WTC11 (cell line): ENCODE data around the gene ZFYVE28.

Source experiments
- ATF1 ChIP-seq: sonication (generic); formaldehyde crosslinking; IDR thresholded peaks from 2 replicates; pipeline ENCODE4 v1.8.1; 2023; ENCODE audit warnings: mild to moderate bottlenecking, moderate library complexity, missing genetic modification reagents
- CREM ChIP-seq: sonication (generic); formaldehyde crosslinking; IDR thresholded peaks from 2 replicates; pipeline ENCODE4 v1.8.1; 2022; ENCODE audit warnings: mild to moderate bottlenecking, missing genetic modification reagents, moderate library complexity
- CTCF ChIP-seq: fragments of 200-600 bp; IDR thresholded peaks from 2 replicates; pipeline ENCODE4 v1.8.0; 2022; ENCODE audit warnings: antibody characterized with exemption
- E2F5 ChIP-seq: sonication (generic); formaldehyde crosslinking; IDR thresholded peaks from 2 replicates; pipeline ENCODE4 v1.8.1; 2022; ENCODE audit warnings: mild to moderate bottlenecking, moderate library complexity, missing genetic modification reagents
- ETV6 ChIP-seq: sonication (generic); formaldehyde crosslinking; IDR thresholded peaks from 2 replicates; pipeline ENCODE4 v1.8.1; 2022; ENCODE audit warnings: mild to moderate bottlenecking, missing genetic modification reagents
- FOXJ3 ChIP-seq: sonication (generic); formaldehyde crosslinking; IDR thresholded peaks from 2 replicates; pipeline ENCODE4 v1.9.0; 2021; ENCODE audit warnings: missing genetic modification reagents, mild to moderate bottlenecking, borderline replicate concordance
- MAX ChIP-seq: sonication (generic); formaldehyde crosslinking; IDR thresholded peaks from 2 replicates; pipeline ENCODE4 v1.8.0; 2022; ENCODE audit warnings: mild to moderate bottlenecking, missing genetic modification reagents
- MLX ChIP-seq: sonication (generic); formaldehyde crosslinking; IDR thresholded peaks from 2 replicates; pipeline ENCODE4 v1.8.1; 2023; ENCODE audit warnings: mild to moderate bottlenecking, missing genetic modification reagents, moderate library complexity
- NR3C1 ChIP-seq: sonication (generic); formaldehyde crosslinking; conservative IDR thresholded peaks from 2 replicates; pipeline ENCODE4 v1.8.1; 2023; ENCODE audit warnings: low read depth, mild to moderate bottlenecking, missing genetic modification reagents
- SMAD4 ChIP-seq: sonication (generic); formaldehyde crosslinking; IDR thresholded peaks from 2 replicates; pipeline ENCODE4 v1.8.0; 2022; ENCODE audit warnings: mild to moderate bottlenecking, missing genetic modification reagents
- SP1 ChIP-seq: sonication (generic); formaldehyde crosslinking; conservative IDR thresholded peaks from 2 replicates; pipeline ENCODE4 v1.8.1; 2022; ENCODE audit warnings: missing genetic modification reagents
- ZNF512 ChIP-seq: sonication (generic); formaldehyde crosslinking; IDR thresholded peaks from 2 replicates; pipeline ENCODE4 v1.8.1; 2022; ENCODE audit warnings: missing genetic modification reagents, borderline replicate concordance

GRCh38 chr4:2436761-2437474 lies 18.5 kb upstream of the ZFYVE28 start:
- no peak for TF ChIP-seq MAX (CRISPR knock-in tag)
- TF ChIP-seq SMAD4 (CRISPR knock-in tag), result no peak
- TF ChIP-seq CTCF, result no peak
- TF ChIP-seq SP1 (CRISPR knock-in tag), result no peak
- TF ChIP-seq ATF1, result no peak
- no peak for TF ChIP-seq ETV6
- no peak for TF ChIP-seq ZNF512 (CRISPR knock-in tag)
- TF ChIP-seq FOXJ3 (CRISPR knock-in tag), result no peak
- TF ChIP-seq NR3C1 (CRISPR knock-in tag), result no peak
- TF ChIP-seq E2F5, result no peak
- no peak for TF ChIP-seq MLX
- no peak for TF ChIP-seq CREM
